Endothelial cell of umbilical vein (primary cell): ENCODE results near the gene CANT1. TPM values are rescaled to one million over a fixed set of nuclear protein-coding genes. Genes with fewer than 3 reads are reported as not detected.

Source experiments
- BruUV-seq: library from RNA; stranded (reverse); fragments of 400-500 nt; replicated peaks from 2 replicates; lab custom pipeline; 2021; lab: Mats Ljungman, UMichigan
- CTCF ChIA-PET: fragments of 300-600, 350-600 bp; sonication (Branson Sonifier 250); formaldehyde crosslinking; loops from one replicate; lab custom pipeline; 2021; ENCODE audit warnings: antibody characterized with exemption, inconsistent platforms; lab: Charles Lee
- POLR2A ChIA-PET: fragments of 300-600, 350-600 bp; sonication (Branson Sonifier 250); formaldehyde crosslinking; loops from one replicate; lab custom pipeline; 2021; ENCODE audit warnings: antibody characterized with exemption, inconsistent platforms; lab: Charles Lee
- DNase-seq: peaks from one replicate; pipeline ENCODE4 v3.0.0-alpha.2; 2011; ENCODE audit warnings: low read depth, low spot score
- FAIRE-seq: peaks from 2 replicates; lab custom pipeline; 2011; peaks lifted over from hg19 to GRCh38; lab: Jason Lieb, UNC
- H2AFZ ChIP-seq: 2 replicates; pipeline ENCODE4 v1.6.0; 2012; ENCODE audit warnings: low read depth, low read length, control low read depth, inconsistent platforms
- H3K27ac ChIP-seq: 2 replicates; pipeline ENCODE4 v1.5.1; 2011; ENCODE audit warnings: low read depth, mild to moderate bottlenecking, control low read depth, low read length, moderate library complexity; ENCODE audit not compliant: insufficient read depth
- H3K27me3 ChIP-seq, 2 experiments: 2 replicates each; pipeline versions ENCODE4 v1.6.0 to v1.6.1; 2011; ENCODE audit warnings: low read length in 2 of 2, mixed read lengths in 1 of 2; ENCODE audit not compliant: control insufficient read depth in 2 of 2, insufficient read depth in 2 of 2
- H3K36me3 ChIP-seq, 2 experiments: 2 replicates in 1 of 2; 3 replicates in 1 of 2; pipeline ENCODE4 v1.5.1; 2011; ENCODE audit warnings: low read length in 2 of 2, mild to moderate bottlenecking in 1 of 2, moderate library complexity in 1 of 2; ENCODE audit not compliant: control insufficient read depth in 2 of 2, insufficient read depth in 2 of 2; ENCODE audit errors: extremely low read depth in 1 of 2
- H3K4me1 ChIP-seq: 3 replicates; pipeline ENCODE4 v1.5.1; 2011; ENCODE audit warnings: mild to moderate bottlenecking, low read length; ENCODE audit not compliant: control insufficient read depth, insufficient read depth; ENCODE audit errors: extremely low read depth
- H3K4me2 ChIP-seq: 2 replicates; pipeline ENCODE4 v1.6.1; 2011; ENCODE audit warnings: low read length, control low read depth, mixed read lengths; ENCODE audit not compliant: insufficient read depth
- H3K4me3 ChIP-seq, 3 experiments: fragments of 200-600 bp in 1 of 3; sonication (generic), shearing (Covaris generic) in 1 of 3; replicated peaks in 1 of 3; 2 replicates each; pipeline ENCODE4 v1.5.1; 2011 to 2016; ENCODE audit warnings: control low read depth in 3 of 3, low read length in 3 of 3, mild to moderate bottlenecking in 2 of 3, inconsistent platforms in 1 of 3, low read depth in 1 of 3, moderate library complexity in 1 of 3; ENCODE audit not compliant: insufficient read depth in 1 of 3
- H3K79me2 ChIP-seq: 2 replicates; pipeline ENCODE4 v1.6.0; 2012; ENCODE audit warnings: low read length, inconsistent platforms; ENCODE audit not compliant: control insufficient read depth, insufficient read depth
- H3K9ac ChIP-seq: replicated peaks from 2 replicates; pipeline ENCODE3; 2011; ENCODE audit warnings: low read length, control low read depth; ENCODE audit not compliant: insufficient read depth; ENCODE audit errors: extremely low read depth
- H3K9me1 ChIP-seq: replicated peaks from 3 replicates; pipeline ENCODE4 v1.6.0; 2011; ENCODE audit warnings: mild to moderate bottlenecking, low read length; ENCODE audit not compliant: control insufficient read depth, insufficient read depth; ENCODE audit errors: extremely low read depth
- H3K9me3 ChIP-seq: replicated peaks from 2 replicates; pipeline ENCODE4 v1.5.1; 2012; ENCODE audit warnings: low read length, inconsistent platforms; ENCODE audit not compliant: control insufficient read depth, insufficient read depth
- H4K20me1 ChIP-seq: replicated peaks from 2 replicates; pipeline ENCODE3; 2011; ENCODE audit warnings: mild to moderate bottlenecking, low read length; ENCODE audit not compliant: control insufficient read depth, insufficient read depth; ENCODE audit errors: extremely low read depth
- EZH2 ChIP-seq: IDR thresholded peaks from 2 replicates; pipeline ENCODE4 v1.6.1; 2012; ENCODE audit warnings: borderline replicate concordance, low read depth, mild to moderate bottlenecking, moderate library complexity, low read length, inconsistent platforms; ENCODE audit not compliant: severe bottlenecking
- FOS ChIP-seq: IDR thresholded peaks from 2 replicates; pipeline ENCODE4 v1.6.1; 2011; ENCODE audit warnings: mild to moderate bottlenecking, low read length, moderate library complexity, borderline replicate concordance; ENCODE audit not compliant: insufficient read depth
- GATA2 ChIP-seq: IDR thresholded peaks from 2 replicates; pipeline ENCODE4 v1.7.0; 2011; ENCODE audit warnings: low read depth, mild to moderate bottlenecking, moderate library complexity, mixed read lengths, low read length; ENCODE audit not compliant: insufficient read length, insufficient read depth
- JUN ChIP-seq: IDR thresholded peaks from 2 replicates; pipeline ENCODE4 v1.6.1; 2011; ENCODE audit warnings: borderline replicate concordance, low read depth; ENCODE audit not compliant: insufficient read length, insufficient read depth
- MYC ChIP-seq: IDR thresholded peaks from one replicate; pipeline ENCODE4 v1.6.1; 2011; ENCODE audit warnings: mild to moderate bottlenecking, low read depth, low read length
- POLR2A ChIP-seq: IDR thresholded peaks from 2 replicates; pipeline ENCODE4 v1.6.1; 2012; ENCODE audit warnings: low read depth, mild to moderate bottlenecking, control low read depth, low read length
- POLR2AphosphoS5 ChIP-seq: IDR thresholded peaks from 2 replicates; pipeline ENCODE4 v1.6.1; 2012; ENCODE audit warnings: low read depth, mild to moderate bottlenecking, control low read depth, low read length, moderate library complexity; ENCODE audit not compliant: insufficient read depth
- dilution Hi-C: fragments of 300-500 bp; cut with MboI; formaldehyde crosslinking; loops from one replicate; pipeline ENCODE4 v1.15.0; 2019; ENCODE audit warnings: low sequenced_read_pairs; ENCODE audit not compliant: extremely low pct_ligation_motif_present
- intact Hi-C: fragments of 100-400 bp; cut with micrococcal nuclease; formaldehyde crosslinking; loops from one replicate; pipeline ENCODE4 v1.10.0; 2022
- polyA plus RNA-seq, 4 experiments: library from polyadenylated mRNA; depleted of rRNA in 3 of 4; stranded (reverse) in 3 of 4; unstranded in 1 of 4; fragments of >200 nt; gene quantifications; 2 replicates each; pipeline versions ENCODE4 v1.2.1 to v1.2.3, GENCODE V29; 2011 to 2012; ENCODE audit warnings: missing spikeins in 1 of 4
- total RNA-seq: library from RNA; stranded (reverse); gene quantifications from 2 replicates; pipeline ENCODE4 v1.2.3, GENCODE V29; 2021
- TF ChIP-seq, protein P1 (sequence below): IDR thresholded peaks from 2 replicates; pipeline ENCODE4 v1.6.1; 2011; ENCODE audit not compliant: insufficient read depth, insufficient read length
- TF ChIP-seq, protein P2 (sequence below), 2 donors: IDR thresholded peaks; 1 replicate in 1 of 2; 2 replicates in 1 of 2; pipeline ENCODE4 v1.5.1; 2011; ENCODE audit warnings: low read length in 2 of 2, mild to moderate bottlenecking in 2 of 2, moderate library complexity in 2 of 2, control low read depth in 1 of 2, inconsistent platforms in 1 of 2, low read depth in 1 of 2; ENCODE audit not compliant: insufficient read depth in 1 of 2; ENCODE audit errors: extremely low read depth in 1 of 2

Gene CANT1
- total and polyA plus RNA-seq, 2 donors (not counting 3 experiments of a cell fraction or from before 2014, with no cell fraction given): 85.0 to 93.6 TPM

DNA sequence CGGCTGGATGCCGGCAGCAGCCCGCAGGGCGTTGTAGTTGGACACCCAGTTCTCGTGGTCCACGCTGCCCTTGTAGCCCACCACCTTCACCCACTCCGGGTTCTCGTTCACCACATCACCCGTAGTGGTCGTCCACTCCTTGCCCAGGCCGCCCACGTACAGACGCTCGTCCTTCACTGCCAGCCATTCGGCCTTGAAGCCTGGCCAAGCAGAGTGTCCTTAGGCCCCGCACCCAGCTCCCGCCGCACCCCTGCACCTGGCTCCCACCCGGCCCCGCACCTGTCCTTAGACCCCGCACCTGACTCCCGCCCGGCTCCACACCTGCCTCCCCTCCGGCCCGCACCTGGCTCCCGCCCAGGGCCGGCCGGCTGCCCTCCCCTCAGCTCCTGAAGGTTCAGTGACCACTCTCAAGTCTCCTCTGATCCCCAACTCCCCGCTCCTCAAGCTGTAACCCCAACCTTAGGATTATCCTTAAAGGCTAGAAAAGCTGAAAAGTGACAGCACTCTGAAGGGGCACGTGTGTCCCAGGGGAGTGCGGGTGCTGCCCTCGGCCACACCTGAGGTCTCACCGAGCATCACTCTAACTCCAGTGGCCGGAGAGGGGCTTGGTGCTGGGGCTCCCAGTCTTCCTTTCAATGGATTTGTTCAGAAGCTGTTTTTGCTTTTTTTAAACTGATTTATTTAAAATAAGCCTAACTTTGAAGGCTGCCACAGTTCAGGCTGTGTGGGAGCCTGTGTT lies 14.4 kb downstream of the CANT1 start:
- no peaks in the 10 kb centered on the region for H4K20me1 ChIP-seq
- no peak overlapping the region for H3K27ac ChIP-seq
- FAIRE-seq (no peak), DNase-seq (no peak)
- TF ChIP-seq POLR2A (no peak), EZH2 (no peak), GATA2 (no peak), MYC (no peak)
- TF ChIP-seq, protein P1, sequence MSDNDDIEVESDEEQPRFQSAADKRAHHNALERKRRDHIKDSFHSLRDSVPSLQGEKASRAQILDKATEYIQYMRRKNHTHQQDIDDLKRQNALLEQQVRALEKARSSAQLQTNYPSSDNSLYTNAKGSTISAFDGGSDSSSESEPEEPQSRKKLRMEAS: no peak
- dilution Hi-C loops: no loop called here
- H3K9ac ChIP-seq: no peak overlapping the region
- no peak overlapping the region for H2AFZ ChIP-seq
- no peaks in the 10 kb centered on the region for H3K27me3 ChIP-seq
- ChIA-PET POLR2A (no interaction called here), CTCF (interaction anchor here (0.9 to 1.8 kb wide), 3 partner anchors 8 to 32 kb away, joined by 3 to 10 read pairs (median 9); no protein-coding TSS in a partner anchor)
- no peak overlapping the region for H3K4me3 ChIP-seq
- no peaks in the 10 kb centered on the region for H3K9me1 ChIP-seq
- H3K36me3 ChIP-seq: peaks cover 10 to 44% of the 10 kb centered on the region in 2 experiments
- no peaks in the 10 kb centered on the region for H3K9me3 ChIP-seq
- no peak overlapping the region for H3K4me2 ChIP-seq
- H3K79me2 ChIP-seq: peaks cover 45% of the 10 kb centered on the region
- H3K4me1 ChIP-seq: peaks cover 14% of the 10 kb centered on the region
- BruUV-seq: no TSS peak
- intact Hi-C loops: no loop called here

DNA sequence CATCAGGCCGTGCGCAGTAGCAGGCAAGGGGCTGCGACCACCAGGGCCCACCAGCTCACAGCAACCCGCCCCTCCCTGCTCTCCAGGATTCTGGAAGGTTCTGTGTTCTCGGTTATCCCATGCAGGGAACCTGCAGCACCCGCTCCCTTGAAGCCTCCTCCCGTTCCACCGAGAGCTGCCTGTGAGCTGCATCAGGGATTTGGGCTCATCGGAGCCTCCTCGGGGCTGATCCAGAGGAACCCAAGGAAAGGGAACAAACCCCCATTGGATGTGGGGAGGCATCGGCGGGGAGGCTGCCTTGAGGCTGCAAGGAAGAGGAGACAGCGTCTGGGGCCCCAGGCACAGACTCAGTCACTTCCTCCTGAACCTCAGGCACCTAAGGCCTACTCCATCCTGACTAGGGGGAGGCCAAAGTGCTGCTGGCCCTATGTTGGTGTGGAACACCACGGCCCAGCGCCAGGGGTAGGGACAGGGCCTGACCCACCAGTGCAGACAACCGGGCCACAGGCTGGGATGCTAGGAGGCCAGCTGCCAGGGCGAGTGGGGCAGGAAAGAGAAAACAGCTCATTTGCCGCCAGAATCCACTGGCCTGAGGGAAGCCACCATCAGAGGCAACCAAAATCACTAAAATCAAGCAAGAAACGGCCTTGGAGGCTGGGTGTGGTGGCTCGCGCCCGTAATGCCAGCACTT lies 15.4 kb downstream of the CANT1 start:
- Histone ChIP-seq H3K27ac (no peak overlapping the region), H4K20me1 (no peaks in the 10 kb centered on the region), H3K4me2 (no peak overlapping the region), H3K4me1 (peaks cover 14% of the 10 kb centered on the region), H3K9me3 (no peaks in the 10 kb centered on the region), H3K9me1 (no peaks in the 10 kb centered on the region), H3K36me3 (peaks cover 12 to 42% of the 10 kb centered on the region in 2 experiments), H3K9ac (no peak overlapping the region), H3K79me2 (peaks cover 39% of the 10 kb centered on the region), H3K27me3 (no peaks in the 10 kb centered on the region), H2AFZ (no peak overlapping the region), H3K4me3 (no peak overlapping the region)
- BruUV-seq: no TSS peak
- DNase-seq (no peak), FAIRE-seq (no peak)
- dilution Hi-C loops: no loop called here
- CTCF ChIA-PET: interaction anchor here (0.7 to 1.6 kb wide), 4 partner anchors 32 to 55 kb away, joined by 3 to 5 read pairs (median 4); no protein-coding TSS in a partner anchor
- intact Hi-C loops: loop anchor here (1.0 to 2.0 kb wide), 2 partner anchors 15 to 48 kb away; partner anchors contain the start of gene CANT1
- POLR2A ChIA-PET: no interaction called here
- TF ChIP-seq POLR2A (no peak), JUN (no peak), EZH2 (no peak), POLR2AphosphoS5 (no peak), MYC (no peak), FOS (no peak), GATA2 (no peak)
- TF ChIP-seq, protein P2, sequence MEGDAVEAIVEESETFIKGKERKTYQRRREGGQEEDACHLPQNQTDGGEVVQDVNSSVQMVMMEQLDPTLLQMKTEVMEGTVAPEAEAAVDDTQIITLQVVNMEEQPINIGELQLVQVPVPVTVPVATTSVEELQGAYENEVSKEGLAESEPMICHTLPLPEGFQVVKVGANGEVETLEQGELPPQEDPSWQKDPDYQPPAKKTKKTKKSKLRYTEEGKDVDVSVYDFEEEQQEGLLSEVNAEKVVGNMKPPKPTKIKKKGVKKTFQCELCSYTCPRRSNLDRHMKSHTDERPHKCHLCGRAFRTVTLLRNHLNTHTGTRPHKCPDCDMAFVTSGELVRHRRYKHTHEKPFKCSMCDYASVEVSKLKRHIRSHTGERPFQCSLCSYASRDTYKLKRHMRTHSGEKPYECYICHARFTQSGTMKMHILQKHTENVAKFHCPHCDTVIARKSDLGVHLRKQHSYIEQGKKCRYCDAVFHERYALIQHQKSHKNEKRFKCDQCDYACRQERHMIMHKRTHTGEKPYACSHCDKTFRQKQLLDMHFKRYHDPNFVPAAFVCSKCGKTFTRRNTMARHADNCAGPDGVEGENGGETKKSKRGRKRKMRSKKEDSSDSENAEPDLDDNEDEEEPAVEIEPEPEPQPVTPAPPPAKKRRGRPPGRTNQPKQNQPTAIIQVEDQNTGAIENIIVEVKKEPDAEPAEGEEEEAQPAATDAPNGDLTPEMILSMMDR (IDR thresholded peaks at IDR 0.05; ENCODE audit: extremely low read depth in 1 of 2, insufficient read depth in 1 of 2, low read depth in 1 of 2, low read length in 2 of 2): no peak
- TF ChIP-seq, protein P1: no peak
